G401.6 (cell line): ENCODE measurements around the gene CFAP161.
"Not testable (repeated sequence)": the region's sequence is repeated elsewhere in the genome, so short reads cannot be mapped to it uniquely, and the experiment has no call there.

Experiments used
- FAIRE-seq: peaks from 2 replicates; lab custom pipeline; 2012; peaks lifted over from hg19 to GRCh38; lab: Jason Lieb, UNC

CFAP161 gene

GRCh38 chr15:81108427-81108826 is 25.6 kb upstream of the CFAP161 start:
- no peak for FAIRE-seq

GRCh38 chr15:81111018-81111417 is 23.1 kb upstream of the CFAP161 start:
- no peak for FAIRE-seq

- no peak for FAIRE-seq
These were observed 22.3 kb upstream of the CFAP161 start for GRCh38 chr15:81111510-81112470.

GRCh38 chr15:81113204-81113657 is 20.8 kb upstream of the CFAP161 start:
- FAIRE-seq, result no peak

- FAIRE-seq, result no peak
These were observed 20.2 kb upstream of the CFAP161 start for GRCh38 chr15:81113861-81114291.

- no peak for FAIRE-seq
These were observed 18.8 kb upstream of the CFAP161 start for GRCh38 chr15:81115054-81115939.

GRCh38 chr15:81117136-81117535 is 16.9 kb upstream of the CFAP161 start:
- FAIRE-seq, result no peak

- FAIRE-seq, result no peak
These were observed 16.5 kb upstream of the CFAP161 start for GRCh38 chr15:81117581-81117980.

- FAIRE-seq, result no peak
These were observed 15.7 kb upstream of the CFAP161 start for GRCh38 chr15:81118361-81118760.

- no peak for FAIRE-seq
These were observed 14.0 kb upstream of the CFAP161 start for GRCh38 chr15:81120069-81120468.

GRCh38 chr15:81126892-81127291 is 7.2 kb upstream of the CFAP161 start:
- FAIRE-seq, result no peak

GRCh38 chr15:81141478-81141877 is 7.4 kb downstream of the CFAP161 start:
- FAIRE-seq, result not testable (repeated sequence)

GRCh38 chr15:81146006-81146405 is 11.9 kb downstream of the CFAP161 start:
- no peak for FAIRE-seq

- no peak for FAIRE-seq
These were observed 12.4 kb downstream of the CFAP161 start for GRCh38 chr15:81146466-81146865.

- no peak for FAIRE-seq
These were observed 17.3 kb downstream of the CFAP161 start for GRCh38 chr15:81151389-81151788.

- FAIRE-seq, result no peak
These were observed 18.3 kb downstream of the CFAP161 start for GRCh38 chr15:81152339-81152738.

- no peak for FAIRE-seq
These were observed 18.7 kb downstream of the CFAP161 start for GRCh38 chr15:81152799-81153198.

- FAIRE-seq, result peak; percentile 28
These were observed 21.5 kb downstream of the CFAP161 start for GRCh38 chr15:81155375-81156218.

- FAIRE-seq, result no peak
These were observed 22.3 kb downstream of the CFAP161 start for GRCh38 chr15:81156324-81156723.

- no peak for FAIRE-seq
These were observed 23.3 kb downstream of the CFAP161 start for GRCh38 chr15:81157195-81157938.

- no peak for FAIRE-seq
These were observed 23.8 kb downstream of the CFAP161 start for GRCh38 chr15:81157939-81158223.
